IPS DF 4.7 (cell line): ENCODE measurements around the gene SLC5A6.
"Not testable (repeated sequence)": the region's sequence is repeated elsewhere in the genome, so short reads cannot be mapped to it uniquely, and the experiment has no call there.

ENCODE experiments used
- DNase-seq: peaks from one replicate; pipeline ENCODE4 v3.0.0-alpha.2; 2013; ENCODE audit warnings: low spot score; ENCODE audit errors: extremely low read depth

Gene SLC5A6

GRCh38 chr2:27205206-27205605, 6.9 kb downstream of the SLC5A6 start:
- DNase-seq, result no peak

- DNase-seq, result no peak
Observed at GRCh38 chr2:27204566-27204965, 7.5 kb downstream of the SLC5A6 start.

GRCh38 chr2:27203741-27204140, 8.3 kb downstream of the SLC5A6 start:
- no peak for DNase-seq

- no peak for DNase-seq
Observed at GRCh38 chr2:27202854-27203253, 9.2 kb downstream of the SLC5A6 start.

GRCh38 chr2:27201675-27202074, 10.4 kb downstream of the SLC5A6 start:
- no peak for DNase-seq

- no peak for DNase-seq
Observed at GRCh38 chr2:27199241-27199640, 12.8 kb downstream of the SLC5A6 start.

- no peak for DNase-seq
Observed at GRCh38 chr2:27198627-27199026, 13.4 kb downstream of the SLC5A6 start.

GRCh38 chr2:27198068-27198467, 14.0 kb downstream of the SLC5A6 start:
- not testable (repeated sequence) for DNase-seq

GRCh38 chr2:27195799-27196198, 16.3 kb downstream of the SLC5A6 start:
- DNase-seq, result not testable (repeated sequence)

GRCh38 chr2:27194538-27195354, 17.3 kb downstream of the SLC5A6 start:
- DNase-seq, result no peak

- DNase-seq, result no peak
Observed at GRCh38 chr2:27191070-27191829, 20.8 kb downstream of the SLC5A6 start.

- DNase-seq, result no peak
Observed at GRCh38 chr2:27189989-27190388, 22.1 kb downstream of the SLC5A6 start.

- DNase-seq, result no peak
Observed at GRCh38 chr2:27186613-27187345, 25.3 kb downstream of the SLC5A6 start.

- DNase-seq, result no peak
Observed at GRCh38 chr2:27185331-27186026, 26.6 kb downstream of the SLC5A6 start.

GRCh38 chr2:27184115-27184514, 28.0 kb downstream of the SLC5A6 start:
- no peak for DNase-seq

- no peak for DNase-seq
Observed at GRCh38 chr2:27182346-27182745, 29.7 kb downstream of the SLC5A6 start.

- no peak for DNase-seq
Observed at GRCh38 chr2:27179344-27180000, 32.6 kb downstream of the SLC5A6 start.

GRCh38 chr2:27178469-27178868, 33.6 kb downstream of the SLC5A6 start:
- DNase-seq, result no peak

- no peak for DNase-seq
Observed at GRCh38 chr2:27177441-27178351, 34.4 kb downstream of the SLC5A6 start.

- not testable (repeated sequence) for DNase-seq
Observed at GRCh38 chr2:27175781-27176180, 36.3 kb downstream of the SLC5A6 start.
